GM10266 (cell line): ENCODE measurements around the gene ZSCAN2.
"Not testable (repeated sequence)": the region's sequence is repeated elsewhere in the genome, so short reads cannot be mapped to it uniquely, and the experiment has no call there.

Experiments used
- DNase-seq: peaks from one replicate; pipeline ENCODE4 v3.0.0; 2012; ENCODE audit errors: extremely low spot score
- TF ChIP-seq, protein P1 (sequence below): IDR thresholded peaks from 2 replicates; pipeline ENCODE4 v1.5.1; 2012; ENCODE audit warnings: mild to moderate bottlenecking, low read depth; ENCODE audit not compliant: control insufficient read depth, insufficient read depth; ENCODE audit errors: missing control alignments

The ZSCAN2 gene

GRCh38 chr15:84634228-84634837 lies 33.5 kb downstream of the ZSCAN2 start:
- TF ChIP-seq, protein P1, sequence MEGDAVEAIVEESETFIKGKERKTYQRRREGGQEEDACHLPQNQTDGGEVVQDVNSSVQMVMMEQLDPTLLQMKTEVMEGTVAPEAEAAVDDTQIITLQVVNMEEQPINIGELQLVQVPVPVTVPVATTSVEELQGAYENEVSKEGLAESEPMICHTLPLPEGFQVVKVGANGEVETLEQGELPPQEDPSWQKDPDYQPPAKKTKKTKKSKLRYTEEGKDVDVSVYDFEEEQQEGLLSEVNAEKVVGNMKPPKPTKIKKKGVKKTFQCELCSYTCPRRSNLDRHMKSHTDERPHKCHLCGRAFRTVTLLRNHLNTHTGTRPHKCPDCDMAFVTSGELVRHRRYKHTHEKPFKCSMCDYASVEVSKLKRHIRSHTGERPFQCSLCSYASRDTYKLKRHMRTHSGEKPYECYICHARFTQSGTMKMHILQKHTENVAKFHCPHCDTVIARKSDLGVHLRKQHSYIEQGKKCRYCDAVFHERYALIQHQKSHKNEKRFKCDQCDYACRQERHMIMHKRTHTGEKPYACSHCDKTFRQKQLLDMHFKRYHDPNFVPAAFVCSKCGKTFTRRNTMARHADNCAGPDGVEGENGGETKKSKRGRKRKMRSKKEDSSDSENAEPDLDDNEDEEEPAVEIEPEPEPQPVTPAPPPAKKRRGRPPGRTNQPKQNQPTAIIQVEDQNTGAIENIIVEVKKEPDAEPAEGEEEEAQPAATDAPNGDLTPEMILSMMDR = no peak
- DNase-seq = no peak

DNA sequence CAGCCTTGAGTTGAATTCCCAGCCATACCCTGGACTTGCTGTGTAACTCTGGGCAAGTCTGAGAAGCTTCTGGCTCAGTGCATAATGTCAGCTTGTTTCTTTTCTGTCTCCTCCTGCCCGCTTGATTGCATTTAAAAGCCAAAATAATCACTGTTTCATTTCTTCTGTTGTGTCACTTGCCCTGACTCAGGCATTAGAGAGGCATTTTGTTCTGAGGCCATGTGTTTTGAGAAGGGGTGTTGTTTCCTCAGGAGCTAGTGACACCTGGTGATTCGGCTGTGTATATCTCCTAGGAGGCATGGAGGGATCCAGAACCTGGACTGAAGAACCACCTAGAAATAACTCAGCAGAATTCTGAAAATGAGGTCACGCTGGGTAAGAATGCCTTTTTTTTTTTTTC lies 37.3 kb downstream of the ZSCAN2 start:
- no peak for DNase-seq
- TF ChIP-seq, protein P1 = no peak

DNA sequence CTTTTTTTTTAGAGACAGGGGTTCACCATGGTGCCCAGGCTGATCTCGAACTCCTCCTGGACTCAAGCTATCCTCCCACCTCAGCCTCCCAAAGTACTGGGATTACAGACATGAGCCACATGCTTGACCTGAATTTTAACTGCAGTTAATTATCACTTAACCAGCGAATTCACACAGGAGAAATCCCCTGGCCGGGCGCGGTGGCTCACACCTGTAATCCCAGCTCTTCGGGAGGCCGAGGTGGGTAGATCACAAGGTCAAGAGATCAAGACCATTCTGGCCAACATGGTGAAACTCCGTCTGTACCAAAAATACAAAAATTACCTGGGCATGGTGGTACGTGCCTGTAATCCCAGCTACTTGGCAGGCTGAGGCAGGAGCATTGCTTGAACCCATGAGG lies 41.1 kb downstream of the ZSCAN2 start:
- not testable (repeated sequence) for DNase-seq

- DNase-seq = not testable (repeated sequence)
These were observed 41.8 kb downstream of the ZSCAN2 start for GRCh38 chr15:84642640-84643039.

GRCh38 chr15:84643838-84644237 lies 43.0 kb downstream of the ZSCAN2 start:
- TF ChIP-seq, protein P1 = no peak
- no peak for DNase-seq

DNA sequence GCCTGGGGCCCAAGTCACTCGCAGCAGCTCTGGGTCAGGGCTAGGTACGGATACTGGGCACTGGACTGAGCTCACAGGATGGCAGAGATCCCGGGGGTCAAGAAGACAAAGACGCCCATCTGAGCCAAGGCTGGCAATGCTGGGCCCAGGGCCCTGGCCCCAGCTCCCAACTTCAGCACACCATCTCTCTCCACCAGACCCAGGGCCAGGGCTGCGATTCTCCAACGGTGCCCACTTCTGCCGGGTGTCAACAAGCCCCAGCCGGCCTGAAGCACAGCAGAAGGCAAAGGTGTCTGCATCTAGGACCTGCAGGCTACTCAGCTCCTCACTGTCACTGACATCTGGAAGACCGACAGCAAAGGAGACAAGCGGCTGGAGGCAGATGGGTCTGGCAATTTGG lies 44.7 kb downstream of the ZSCAN2 start:
- DNase-seq = no peak
- TF ChIP-seq, protein P1 = no peak

DNA sequence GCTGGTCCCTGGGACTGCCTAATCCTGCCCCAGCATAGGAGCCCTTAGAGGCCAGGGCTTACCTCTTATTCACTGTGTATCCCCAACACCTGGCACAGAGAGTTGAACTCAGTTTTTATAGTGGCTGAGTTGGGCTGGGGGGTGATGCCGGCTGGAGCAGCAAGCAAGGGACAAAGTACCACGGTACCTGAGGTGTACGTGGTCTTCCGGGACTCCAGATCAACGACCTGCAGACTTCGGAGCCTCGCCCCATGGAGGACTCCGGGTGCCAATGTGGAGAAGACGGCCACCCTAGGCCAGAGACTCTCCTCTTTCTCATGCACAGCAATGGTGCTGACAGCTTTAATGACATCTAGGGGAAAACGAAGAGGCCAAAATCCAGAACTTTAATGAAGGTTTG lies 45.2 kb downstream of the ZSCAN2 start:
- TF ChIP-seq, protein P1 = no peak
- no peak for DNase-seq

GRCh38 chr15:84647726-84648125 lies 46.9 kb downstream of the ZSCAN2 start:
- TF ChIP-seq, protein P1 = no peak
- DNase-seq = no peak
